Iris pigment epithelial cell (primary cell): ENCODE data around the gene CCL18.
"Not testable (repeated sequence)": the region's sequence is repeated elsewhere in the genome, so short reads cannot be mapped to it uniquely, and the experiment has no call there.

Experiments used
- DNase-seq: peaks from one replicate; pipeline ENCODE4 v3.0.0-alpha.2; 2011; ENCODE audit warnings: low read depth

CCL18 gene

DNA sequence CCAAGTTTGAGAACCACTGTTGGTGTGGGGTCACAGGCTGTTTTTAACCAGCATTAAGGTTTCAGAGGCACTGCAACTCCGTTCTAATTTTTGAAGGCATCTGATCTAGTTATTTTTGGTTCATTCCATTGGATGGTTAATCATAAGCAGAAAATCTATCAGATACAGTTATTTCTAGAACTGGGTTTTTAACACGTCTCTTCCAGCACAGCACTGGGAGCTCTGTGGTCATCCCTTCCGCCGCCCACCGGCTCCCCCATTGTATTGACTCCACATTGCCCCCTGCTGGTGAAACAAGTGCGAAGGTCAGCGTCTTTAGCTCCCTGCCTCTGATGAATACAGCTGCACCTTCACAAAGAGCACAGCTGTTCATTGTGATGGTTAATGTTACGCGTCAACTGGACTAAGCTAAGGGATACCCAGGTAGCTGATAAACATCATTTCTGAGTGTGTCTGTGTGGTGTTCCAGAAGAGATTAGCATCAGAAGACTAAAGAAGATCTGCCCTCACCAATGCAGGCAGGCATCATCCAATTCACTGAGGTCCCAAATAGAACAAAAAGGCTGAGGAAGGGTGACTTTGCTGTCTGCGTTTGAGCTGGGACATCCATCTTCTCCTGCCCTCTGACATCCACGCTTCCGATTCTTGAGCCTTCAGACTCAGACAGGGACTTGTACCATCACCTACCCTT, 8.5 kb downstream of the CCL18 start:
- peak; percentile 22 for DNase-seq

DNA sequence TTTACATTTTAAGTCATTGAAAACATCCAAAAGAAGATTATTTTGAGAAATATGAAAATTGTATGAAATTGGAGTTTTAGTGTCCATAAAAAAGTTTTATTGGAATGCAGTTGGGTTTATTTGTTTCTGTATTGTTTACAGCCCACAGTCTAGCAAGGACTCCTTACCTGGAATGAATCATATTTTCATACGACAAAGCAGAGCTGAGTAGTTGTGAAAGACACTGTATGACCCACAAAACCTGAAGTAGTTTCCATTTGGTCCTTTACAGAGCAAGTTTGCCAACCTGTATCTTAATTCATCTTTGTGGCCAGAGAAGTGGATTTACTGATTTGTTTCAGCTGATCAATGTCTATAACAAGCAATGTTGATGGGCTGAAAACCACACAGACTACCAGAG, 10.3 kb downstream of the CCL18 start:
- DNase-seq = no peak

DNA sequence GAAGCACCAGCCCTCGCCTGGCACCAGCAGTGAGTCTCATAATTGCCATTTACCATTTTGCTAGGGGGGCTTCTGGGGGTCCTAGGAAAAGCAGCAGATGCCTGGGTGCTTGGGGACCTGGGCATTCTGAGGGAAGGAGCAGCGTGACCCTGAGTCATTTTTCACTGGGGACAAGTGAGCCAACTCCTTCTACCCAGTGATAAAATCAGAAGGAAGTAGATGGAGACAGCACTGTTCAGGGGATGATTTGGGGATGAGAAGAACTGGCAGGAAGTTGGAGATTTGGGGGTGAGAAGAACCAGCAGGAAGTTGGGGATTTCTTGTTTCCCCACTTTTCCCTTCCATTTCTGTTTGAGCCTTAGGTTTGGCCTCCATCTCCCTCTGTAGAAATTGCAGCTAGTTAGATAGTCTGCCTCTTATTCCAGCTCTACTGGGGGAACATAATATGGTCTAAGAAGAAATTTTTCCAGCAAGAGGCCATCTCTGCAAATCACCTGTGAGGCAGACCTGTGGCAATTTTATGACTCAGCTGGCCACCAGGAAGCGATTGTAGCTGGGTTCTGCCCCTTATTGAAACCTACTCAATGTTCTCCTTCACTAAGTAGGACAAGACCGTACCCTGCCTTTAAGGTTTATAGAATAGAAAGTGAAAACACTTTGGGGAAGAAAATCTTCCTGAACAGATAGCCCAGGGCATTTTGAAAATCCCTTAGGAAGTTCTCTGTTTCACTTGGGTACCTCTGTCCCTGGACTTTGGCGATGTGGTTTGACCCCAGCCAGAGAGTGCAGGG, 17.8 kb downstream of the CCL18 start:
- not testable (repeated sequence) for DNase-seq

DNA sequence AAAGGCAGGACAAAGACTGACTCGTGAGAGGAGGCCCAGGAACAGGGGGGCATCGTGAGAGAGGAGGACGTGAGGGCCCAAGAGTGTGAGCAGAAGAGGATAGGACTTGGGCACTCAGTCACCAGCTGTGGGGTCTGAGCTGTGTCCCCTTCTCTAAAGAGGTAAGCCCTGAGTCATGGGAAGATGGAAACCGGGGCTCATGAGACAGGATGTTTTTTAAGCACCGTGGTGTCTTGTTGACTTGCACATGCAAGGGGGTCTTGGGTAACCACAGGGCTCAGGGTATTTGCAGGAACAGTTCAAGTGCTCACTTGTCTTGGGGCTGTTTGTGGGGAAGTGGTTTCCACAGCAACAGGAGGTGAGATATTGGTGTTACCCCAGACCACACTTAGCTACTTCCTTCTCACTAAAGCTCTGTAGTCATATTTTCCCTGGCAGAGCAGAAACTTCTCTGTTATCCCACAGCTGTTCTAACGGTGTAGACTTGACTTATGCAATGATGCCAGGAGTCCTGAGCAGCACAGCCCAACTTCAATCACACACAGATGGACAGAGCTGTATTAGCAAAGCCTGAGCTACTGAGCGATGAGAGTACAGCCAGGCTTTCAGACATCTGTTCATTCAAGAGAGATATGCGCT, 18.5 kb downstream of the CCL18 start:
- not testable (repeated sequence) for DNase-seq

DNA sequence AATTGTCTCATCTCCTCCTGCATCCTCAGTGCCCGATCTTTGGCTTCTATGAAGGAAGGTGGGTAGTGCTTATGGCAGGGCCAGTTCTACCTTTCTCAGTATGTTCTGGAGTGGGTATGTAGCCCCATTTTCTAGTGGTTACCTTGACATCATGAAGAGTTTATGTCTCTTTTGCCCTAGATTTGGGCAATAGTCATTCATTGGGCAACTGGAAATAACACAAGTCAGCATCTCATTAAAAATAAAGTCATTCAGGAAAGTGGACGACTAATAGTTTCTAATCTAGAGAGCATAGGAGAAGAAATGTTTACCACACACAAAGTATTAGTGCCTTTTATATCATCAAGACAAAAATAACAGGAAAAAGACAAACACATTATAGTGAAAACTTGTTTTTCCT, 19.6 kb downstream of the CCL18 start:
- DNase-seq = not testable (repeated sequence)

DNA sequence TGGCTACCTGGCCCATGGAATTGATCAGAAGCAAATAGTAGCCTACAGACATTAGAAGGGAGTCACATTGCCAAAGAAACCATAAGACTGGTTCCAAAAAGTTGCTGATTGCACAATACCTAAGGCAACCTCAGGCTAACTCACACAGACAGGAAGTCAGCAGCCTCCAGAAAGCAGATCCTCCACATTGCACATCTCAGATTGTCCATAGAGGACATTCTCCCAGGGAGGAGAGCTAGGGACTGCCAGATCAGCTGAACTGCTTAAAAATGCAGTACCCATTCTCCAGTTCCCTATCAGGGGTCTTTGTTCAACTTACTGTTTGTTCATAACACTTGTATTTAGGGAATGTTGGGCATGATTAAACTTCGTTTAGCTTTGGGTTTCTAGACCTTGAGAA, 21.7 kb downstream of the CCL18 start:
- peak; percentile 49 for DNase-seq

DNA sequence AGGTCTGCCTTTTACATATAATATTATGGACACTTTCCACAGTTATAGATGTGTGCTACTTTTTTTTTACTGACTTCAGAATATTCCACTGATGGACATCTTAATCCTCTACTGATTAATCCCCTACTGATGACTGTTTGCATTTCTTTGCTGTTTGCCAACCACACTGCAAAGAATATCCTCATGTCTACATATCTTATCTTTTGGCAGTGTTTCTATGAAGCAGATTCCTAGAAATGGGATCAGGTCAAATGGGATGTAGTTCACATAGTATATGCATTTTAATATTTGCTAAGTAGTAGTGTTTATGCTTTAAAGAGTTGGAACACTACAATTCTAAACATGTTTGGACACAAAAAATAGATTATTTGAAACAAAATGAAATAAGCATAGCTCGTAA, 22.7 kb downstream of the CCL18 start:
- DNase-seq = no peak

DNA sequence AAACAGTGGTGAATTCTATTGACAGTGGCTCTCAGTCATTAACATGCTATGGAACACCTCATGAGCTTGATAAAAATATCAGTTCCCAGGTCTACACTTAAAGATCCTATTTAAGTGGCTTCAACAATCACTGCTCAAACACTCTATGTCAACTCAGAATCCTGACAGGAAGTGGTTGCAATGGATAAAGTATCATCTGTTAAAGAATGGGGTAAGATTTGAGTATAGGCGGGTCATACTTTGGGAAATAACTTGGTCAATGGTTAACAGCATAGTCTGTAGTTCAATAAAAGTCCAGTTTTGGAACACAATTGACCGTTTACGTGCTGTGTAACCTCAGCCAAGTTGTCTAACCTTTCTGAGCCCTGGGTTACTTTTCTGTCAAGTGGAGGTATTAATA, 23.4 kb downstream of the CCL18 start:
- DNase-seq = not testable (repeated sequence)

DNA sequence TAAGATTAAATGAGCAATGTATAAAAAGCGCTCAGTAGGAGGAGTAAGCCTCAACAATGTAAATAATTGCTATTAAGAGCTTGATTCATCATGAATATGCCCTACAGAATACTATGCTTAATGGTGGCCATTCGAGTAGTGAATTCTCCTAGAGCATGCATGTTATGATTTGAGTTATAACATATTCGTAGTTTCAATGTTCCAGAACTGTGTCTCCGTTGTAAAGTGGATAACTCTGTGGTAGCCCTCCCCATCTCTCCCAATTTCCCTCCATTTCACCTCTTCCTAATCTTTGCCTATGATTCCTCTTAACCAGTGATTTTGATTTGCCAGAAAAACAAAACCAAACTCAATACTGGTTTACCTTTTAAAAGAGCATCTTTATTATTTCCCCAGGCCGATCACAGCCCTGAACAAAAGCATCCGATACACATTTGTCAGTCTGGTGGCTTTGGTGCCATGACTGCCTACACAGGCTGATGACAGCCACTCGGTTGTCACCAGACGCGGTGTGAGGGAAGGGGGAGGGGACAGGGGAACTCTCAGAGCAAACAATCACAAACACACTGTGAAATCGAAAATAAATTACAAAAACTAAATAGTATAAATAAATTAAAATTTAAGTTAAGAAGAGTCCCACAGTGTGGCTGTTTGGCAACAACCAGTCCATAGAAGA, 24.0 kb downstream of the CCL18 start:
- not testable (repeated sequence) for DNase-seq

DNA sequence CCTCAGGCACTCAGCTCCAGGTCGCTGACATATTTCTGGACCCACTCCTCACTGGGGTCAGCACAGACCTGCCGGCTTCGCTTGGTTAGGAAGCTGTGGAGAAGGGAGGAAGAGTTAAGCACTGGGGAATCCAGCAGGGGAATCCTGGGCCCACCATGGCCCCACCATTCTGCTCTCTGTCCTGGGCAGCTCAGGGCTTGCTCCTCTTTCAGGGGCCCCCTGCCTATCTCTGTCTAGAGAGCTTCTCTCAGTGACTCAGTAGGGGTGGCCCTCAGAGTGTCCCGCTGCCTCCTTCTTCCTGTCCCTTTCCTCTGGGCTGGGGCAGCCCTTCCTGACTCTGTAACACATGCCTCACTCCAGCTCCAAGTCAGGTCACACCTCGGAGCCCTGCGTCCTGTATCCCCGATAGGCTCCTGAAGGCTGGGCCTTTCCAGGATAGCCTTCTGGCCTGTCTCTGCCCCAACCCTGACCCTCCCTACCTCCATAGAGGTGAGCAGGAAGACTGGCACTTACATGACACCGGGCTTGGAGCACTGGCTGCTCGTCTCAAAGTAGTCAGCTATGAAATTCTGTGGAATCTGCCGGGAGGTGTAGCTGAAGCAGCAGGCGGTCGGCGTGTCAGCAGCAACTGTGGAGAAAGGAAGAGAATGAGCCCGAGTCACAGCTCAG, 24.7 kb downstream of the CCL18 start:
- DNase-seq = no peak

DNA sequence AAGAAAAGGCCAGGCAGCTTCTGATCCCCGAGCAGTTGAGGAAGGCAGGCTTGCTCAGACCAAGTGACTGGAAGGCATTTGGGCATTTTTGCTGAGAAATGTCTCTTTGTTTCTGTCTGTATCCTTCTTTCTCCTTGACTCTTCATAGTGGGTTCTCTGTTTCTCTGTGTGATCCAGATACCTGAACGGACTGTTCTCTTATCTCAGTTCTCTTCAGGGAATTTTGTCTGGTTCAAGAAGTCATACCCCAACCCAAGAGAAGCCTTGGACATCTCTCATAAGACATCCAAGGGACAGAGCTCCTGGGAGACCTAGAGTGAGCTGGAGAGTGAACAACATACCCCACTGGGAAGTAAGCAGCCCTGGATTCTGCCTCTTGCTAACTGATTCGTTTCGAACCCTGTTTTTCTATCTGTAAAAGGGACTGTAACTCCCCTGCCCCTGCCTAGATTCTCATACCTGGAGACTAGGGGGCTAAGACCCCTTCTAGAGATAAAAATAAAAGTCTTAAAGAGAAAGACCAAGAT, 25.3 kb downstream of the CCL18 start:
- DNase-seq = no peak

DNA sequence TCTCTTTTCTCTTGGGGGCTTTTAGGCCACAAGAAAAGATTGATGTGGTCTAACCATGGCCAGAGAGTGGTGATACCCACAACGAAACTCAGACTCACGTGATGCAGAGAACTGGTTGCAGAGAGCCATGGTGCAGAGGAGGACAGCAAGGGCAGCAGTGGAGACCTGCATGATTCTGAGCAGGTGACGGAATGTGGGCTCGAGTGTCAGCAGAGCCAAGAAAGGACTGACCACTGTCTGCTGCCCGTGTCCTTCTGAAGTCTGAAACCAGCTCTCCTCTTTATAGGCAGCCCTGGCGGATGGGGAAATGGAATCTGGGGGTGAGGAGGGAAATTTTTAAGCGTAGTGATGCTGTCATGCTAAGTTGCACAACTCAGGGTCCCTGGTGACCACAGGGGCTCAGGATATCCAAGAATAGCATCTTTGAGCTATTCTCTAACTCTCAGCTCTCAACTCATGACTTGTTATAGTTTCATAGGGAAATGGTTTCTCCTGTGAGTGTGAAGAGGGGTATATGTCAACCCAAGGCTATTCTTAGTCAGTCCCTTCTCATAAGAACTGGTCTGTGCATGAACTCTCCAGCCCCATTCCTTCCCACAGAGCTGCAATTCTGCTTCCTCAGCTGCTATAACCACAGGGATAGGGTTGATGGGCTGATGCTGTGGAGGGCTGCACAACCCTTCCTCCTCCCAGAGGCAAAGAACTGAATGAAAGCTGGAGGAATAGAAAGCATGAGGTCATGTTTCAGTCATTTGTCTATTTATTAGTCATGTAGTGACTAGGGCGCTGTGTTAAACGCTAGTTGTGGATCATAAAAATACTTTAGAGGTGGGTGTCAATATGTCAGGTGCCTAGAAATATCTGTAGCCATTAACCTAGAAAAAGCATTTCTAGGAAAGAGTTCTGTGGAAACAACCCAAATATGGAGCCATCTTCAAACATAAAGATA, 26.1 kb downstream of the CCL18 start, which contains the start of gene CCL3:
Gene CCL3 (minus strand): TSS at position 256 of the 949 bp plus-strand sequence. CDS start 85 bp downstream, at position 171.
- DNase-seq = no peak

DNA sequence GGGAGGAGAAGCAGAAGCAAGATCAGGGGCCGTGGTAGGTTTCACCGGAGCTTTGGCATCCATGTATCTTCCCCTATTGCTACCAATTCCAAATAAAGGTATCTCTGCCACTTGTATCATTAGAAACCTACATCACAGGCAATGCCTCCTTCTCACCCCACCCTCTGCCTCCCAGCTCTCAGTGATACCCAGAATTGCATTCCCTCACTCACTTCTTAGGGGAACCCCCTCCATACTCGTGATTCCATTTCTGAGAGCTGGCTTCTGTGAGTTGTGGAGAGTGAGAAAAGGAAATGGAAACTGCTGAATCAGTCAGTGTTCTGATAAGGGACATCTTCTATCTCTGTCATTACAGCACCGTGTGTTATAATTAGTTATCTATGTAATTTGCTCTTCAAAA, 28.2 kb downstream of the CCL18 start:
- DNase-seq = no peak

DNA sequence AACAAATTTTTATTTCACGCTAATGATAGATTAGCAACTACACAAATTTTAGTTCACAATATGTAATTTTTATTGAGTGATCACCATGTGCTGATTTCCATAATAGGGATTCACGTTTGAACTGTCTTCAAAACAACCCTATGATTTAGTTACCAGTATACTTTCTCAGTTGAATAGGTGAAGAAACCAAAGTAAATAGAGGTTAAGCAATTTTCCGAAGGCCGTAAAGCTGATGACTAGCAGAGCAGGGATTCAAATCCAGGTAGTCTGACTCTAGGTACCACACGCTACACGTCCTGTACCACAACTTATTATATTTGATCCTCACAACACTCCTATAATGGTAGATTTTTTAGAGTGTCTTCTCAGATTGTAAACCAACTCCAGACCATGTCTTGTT, 28.6 kb downstream of the CCL18 start:
- not testable (repeated sequence) for DNase-seq

DNA sequence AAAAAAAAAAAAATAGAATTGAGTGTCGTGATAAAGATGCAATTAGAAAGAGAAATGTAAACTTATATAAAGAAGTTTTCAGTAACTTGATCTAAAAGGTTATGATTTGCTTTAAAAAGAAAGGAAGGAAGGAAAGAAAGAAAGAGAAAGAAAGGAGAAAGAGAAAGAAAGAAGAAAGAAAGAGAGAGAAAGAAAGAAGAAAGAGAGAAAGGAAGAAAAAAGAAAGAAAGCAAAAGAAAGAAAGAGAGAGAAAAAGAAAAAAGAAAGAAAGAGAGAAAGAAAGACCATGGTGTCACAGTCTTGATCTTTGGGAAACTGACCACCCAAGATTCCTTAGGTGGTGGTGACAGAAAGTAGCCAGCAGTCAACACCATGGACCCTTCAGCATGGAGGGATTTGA, 30.2 kb downstream of the CCL18 start:
- DNase-seq = no peak

DNA sequence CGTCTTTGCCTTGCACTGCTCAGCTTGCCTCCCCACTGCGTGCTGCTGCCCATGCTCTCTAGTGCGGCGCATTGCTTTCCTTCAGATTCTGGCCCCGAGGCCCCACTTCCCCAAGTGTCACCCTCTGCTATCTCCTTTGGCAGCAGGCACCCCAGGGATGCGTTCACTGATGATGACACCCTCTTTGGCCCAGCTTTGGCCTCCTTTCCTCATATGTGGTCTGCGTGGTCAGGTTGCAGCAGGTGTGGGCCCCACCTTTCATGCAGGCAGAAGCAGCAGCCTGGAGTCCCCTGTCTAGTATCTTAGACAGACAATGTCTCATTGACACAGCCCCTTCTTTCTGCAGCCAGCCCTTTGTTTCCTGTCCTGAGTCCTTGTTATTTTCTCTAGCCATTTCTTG, 30.7 kb downstream of the CCL18 start:
- no peak for DNase-seq

DNA sequence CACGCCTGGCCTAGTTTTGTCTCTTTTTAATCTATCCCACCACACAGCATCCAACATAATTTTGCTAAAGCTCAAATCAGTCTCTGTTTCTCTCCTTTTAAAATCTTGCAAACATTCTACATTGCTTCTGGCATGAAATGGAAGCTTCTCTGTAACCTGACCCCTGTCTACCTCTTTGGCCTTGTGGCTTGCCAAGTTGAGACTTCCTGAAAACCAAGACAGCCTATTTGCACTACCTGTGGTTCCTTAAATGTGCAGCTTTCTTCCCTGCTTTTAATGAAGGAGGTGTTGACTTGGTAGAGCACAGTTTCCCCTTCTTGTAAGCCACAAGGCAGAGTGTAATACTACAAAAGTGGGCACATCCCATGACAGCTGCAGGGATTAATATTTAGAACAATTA, 31.9 kb downstream of the CCL18 start:
- DNase-seq = no peak

DNA sequence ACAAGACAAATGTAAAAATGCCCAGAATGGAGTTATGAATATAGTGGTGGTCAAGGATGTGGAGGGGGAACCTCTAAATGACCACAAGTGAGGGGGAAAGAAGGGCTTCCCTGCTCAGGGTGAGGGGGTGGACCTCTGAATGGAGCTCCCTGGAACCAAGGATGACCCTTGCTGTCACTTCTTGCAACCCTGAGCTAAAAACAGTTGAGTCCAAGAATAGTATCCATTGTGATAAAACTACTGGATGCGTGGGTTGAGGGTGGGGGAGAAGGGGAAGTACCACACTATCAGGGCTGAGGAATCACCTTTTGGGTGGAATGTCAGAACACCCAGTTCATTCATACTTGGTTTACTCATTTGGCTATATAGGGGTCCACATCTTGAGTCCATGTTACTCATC, 34.9 kb downstream of the CCL18 start:
- DNase-seq = not testable (repeated sequence)

DNA sequence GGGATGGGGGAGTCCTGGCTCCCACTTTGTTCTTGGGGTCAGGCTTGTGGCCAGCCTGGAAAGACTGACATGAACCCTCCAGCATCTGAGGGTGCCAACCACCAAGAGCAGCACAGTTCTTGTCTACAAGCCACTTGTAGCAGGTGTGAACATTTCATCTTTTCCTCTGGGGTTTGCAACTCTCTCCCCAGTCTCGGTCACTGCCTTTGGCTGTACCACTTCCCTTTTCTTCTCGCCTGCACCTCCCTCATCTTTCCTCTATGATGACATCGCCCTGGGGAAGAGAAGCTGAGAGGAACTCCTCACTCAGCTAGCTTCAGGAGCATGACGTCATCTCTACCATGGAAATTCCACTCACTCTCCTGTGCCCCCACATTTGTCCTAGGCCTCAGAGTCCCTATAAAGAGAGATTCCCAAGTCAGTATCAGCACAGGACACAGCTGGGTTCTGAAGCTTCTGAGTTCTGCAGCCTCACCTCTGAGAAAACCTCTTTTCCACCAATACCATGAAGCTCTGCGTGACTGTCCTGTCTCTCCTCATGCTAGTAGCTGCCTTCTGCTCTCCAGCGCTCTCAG, 39.4 kb downstream of the CCL18 start, which contains the start of gene CCL4:
Gene CCL4 (plus strand): TSS at position 427 of the 575 bp plus-strand sequence. CDS start 79 bp downstream, at position 506.
- DNase-seq = not testable (repeated sequence)

DNA sequence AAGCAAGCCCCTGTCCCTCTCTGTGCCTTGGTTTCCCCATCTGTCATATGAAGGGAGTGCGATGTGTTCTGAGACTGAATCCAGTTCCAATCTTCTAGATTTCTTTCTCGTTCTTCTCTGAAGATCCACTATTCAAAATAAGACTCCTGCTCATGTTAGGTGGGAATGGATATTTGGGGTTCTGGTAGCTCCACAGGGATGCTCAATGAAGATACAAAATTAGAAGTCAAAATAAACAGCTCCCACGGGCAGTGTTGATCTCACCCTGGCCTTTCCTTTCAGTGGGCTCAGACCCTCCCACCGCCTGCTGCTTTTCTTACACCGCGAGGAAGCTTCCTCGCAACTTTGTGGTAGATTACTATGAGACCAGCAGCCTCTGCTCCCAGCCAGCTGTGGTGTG, 40.2 kb downstream of the CCL18 start:
- DNase-seq = not testable (repeated sequence)
